CD14-positive monocyte (primary cell): ENCODE measurements around the gene PTF1A. TPM values are rescaled to one million over a fixed set of nuclear protein-coding genes. Genes with fewer than 3 reads are reported as not detected.

Source experiments
- DNase-seq, 3 donors: peaks; one replicate each; pipeline ENCODE4 v3.0.0-alpha.2; 2011 to 2022
- H2AFZ ChIP-seq: 2 replicates; pipeline ENCODE4 v1.6.0; 2012; ENCODE audit warnings: mild to moderate bottlenecking, low read depth, low read length, inconsistent platforms; ENCODE audit not compliant: insufficient read depth, poor library complexity, severe bottlenecking
- H3K27ac ChIP-seq, 2 donors: 1 replicate in 1 of 2; 2 replicates in 1 of 2; pipeline ENCODE4 v1.5.1; 2012 to 2013; ENCODE audit warnings: low read length in 2 of 2, control low read depth in 1 of 2, inconsistent platforms in 1 of 2, low read depth in 1 of 2, mild to moderate bottlenecking in 1 of 2
- H3K27me3 ChIP-seq, 2 donors: one replicate each; pipeline versions ENCODE4 v1.6.0 to v1.6.1; 2011 to 2013; ENCODE audit warnings: low read length in 2 of 2; ENCODE audit not compliant: control insufficient read depth in 2 of 2, insufficient read depth in 2 of 2
- H3K36me3 ChIP-seq, 2 donors: replicated peaks in 1 of 2; 1 replicate in 1 of 2; 2 replicates in 1 of 2; pipeline versions ENCODE4 v1.5.1 to v1.6.1; 2012 to 2013; ENCODE audit warnings: low read length in 2 of 2, control low read depth in 1 of 2, inconsistent platforms in 1 of 2, mild to moderate bottlenecking in 1 of 2; ENCODE audit not compliant: insufficient read depth in 2 of 2, control insufficient read depth in 1 of 2
- H3K4me1 ChIP-seq, 2 donors: 1 replicate in 1 of 2; 2 replicates in 1 of 2; pipeline versions ENCODE4 v1.5.1 to v1.6.1; 2012 to 2013; ENCODE audit warnings: low read length in 2 of 2, control low read depth in 1 of 2, inconsistent platforms in 1 of 2, mild to moderate bottlenecking in 1 of 2, moderate library complexity in 1 of 2; ENCODE audit not compliant: insufficient read depth in 2 of 2, control insufficient read depth in 1 of 2
- H3K4me2 ChIP-seq: replicated peaks from 2 replicates; pipeline ENCODE3; 2012; ENCODE audit warnings: low read length, moderate library complexity, mild to moderate bottlenecking; ENCODE audit not compliant: poor library complexity, severe bottlenecking; ENCODE audit errors: extremely low read depth
- H3K4me3 ChIP-seq, 3 experiments: fragments of 200-600 bp in 1 of 3; sonication (generic) in 1 of 3; replicated peaks in 1 of 3; 1 replicate in 2 of 3; 2 replicates in 1 of 3; pipeline ENCODE4 v1.5.1; 2011 to 2013; ENCODE audit warnings: low read length in 3 of 3, mild to moderate bottlenecking in 3 of 3, control low read depth in 2 of 3, low read depth in 2 of 3, inconsistent platforms in 1 of 3, moderate library complexity in 1 of 3
- H3K79me2 ChIP-seq: 2 replicates; pipeline ENCODE4 v1.6.0; 2012; ENCODE audit warnings: mild to moderate bottlenecking, control low read depth, inconsistent platforms, low read length, moderate library complexity; ENCODE audit not compliant: insufficient read depth
- H3K9ac ChIP-seq: 2 replicates; pipeline ENCODE4 v1.6.0; 2017; ENCODE audit warnings: low read length, mild to moderate bottlenecking; ENCODE audit not compliant: insufficient read depth, poor library complexity, severe bottlenecking
- H3K9me3 ChIP-seq, 2 donors: replicated peaks in 1 of 2; 1 replicate in 1 of 2; 2 replicates in 1 of 2; pipeline versions ENCODE4 v1.5.1 to v1.6.1; 2012 to 2013; ENCODE audit warnings: low read length in 2 of 2, control low read depth in 1 of 2; ENCODE audit not compliant: control insufficient read depth in 1 of 2, insufficient read depth in 1 of 2
- H4K20me1 ChIP-seq: 2 replicates; pipeline ENCODE4 v1.6.0; 2012; ENCODE audit warnings: mild to moderate bottlenecking, low read length, control low read depth, moderate library complexity; ENCODE audit not compliant: insufficient read depth
- H3K27ac Mint-ChIP-seq, 7 donors: one replicate each; pipeline ENCODE4 v1.8.0; 2020; ENCODE audit warnings: mild to moderate bottlenecking in 7 of 7, mixed read lengths in 7 of 7, moderate library complexity in 6 of 7, inconsistent platforms in 2 of 7
- H3K27me3 Mint-ChIP-seq, 3 donors: one replicate each; pipeline ENCODE4 v1.8.0; 2021 to 2022; ENCODE audit warnings: low read depth in 3 of 3, mild to moderate bottlenecking in 3 of 3, mixed read lengths in 3 of 3, moderate library complexity in 3 of 3, inconsistent platforms in 1 of 3
- H3K36me3 Mint-ChIP-seq, 2 donors: one replicate each; pipeline ENCODE4 v1.8.0; 2020; ENCODE audit warnings: mixed read lengths in 2 of 2, inconsistent platforms in 1 of 2, mild to moderate bottlenecking in 1 of 2
- H3K4me1 Mint-ChIP-seq: one replicate; pipeline ENCODE4 v1.8.0; 2020; ENCODE audit warnings: mild to moderate bottlenecking, mixed read lengths
- H3K4me3 Mint-ChIP-seq, 2 donors: one replicate each; pipeline ENCODE4 v1.8.0; 2020; ENCODE audit warnings: mild to moderate bottlenecking in 2 of 2, mixed read lengths in 2 of 2, moderate library complexity in 1 of 2
- H3K9me3 Mint-ChIP-seq, 7 donors: one replicate each; pipeline ENCODE4 v1.8.0; 2020 to 2022; ENCODE audit warnings: mixed read lengths in 7 of 7, mild to moderate bottlenecking in 6 of 7, moderate library complexity in 6 of 7, inconsistent platforms in 2 of 7
- CTCF ChIP-seq: fragments of 200-600 bp; IDR thresholded peaks from one replicate; pipeline ENCODE4 v1.8.0; 2022; ENCODE audit warnings: antibody characterized with exemption, mild to moderate bottlenecking
- WGBS: methylation state at CpG from one replicate; pipeline ENCODE4 v1.1.5; 2013; ENCODE audit warnings: missing lambda C conversion rate; ENCODE audit not compliant: insufficient coverage; 5-methylcytosine and 5-hydroxymethylcytosine counted together
- intact Hi-C, 2 donors: fragments of 100-400 bp; cut with micrococcal nuclease; formaldehyde crosslinking; loops; one replicate each; pipeline versions ENCODE4 v1.15.0 to v1.15.1; 2023
- polyA plus RNA-seq, 3 donors: library from polyadenylated mRNA; depleted of rRNA in 1 of 3; unstranded in 2 of 3; stranded (reverse) in 1 of 3; fragments of 300-500 nt in 2 of 3; fragments of >200 nt in 1 of 3; fragmentation: Illumina TruSeq in 2 of 3; gene quantifications; 1 replicate in 2 of 3; 2 replicates in 1 of 3; pipeline ENCODE4 v1.2.3, GENCODE V29; 2012 to 2021

Gene PTF1A
- polyA plus RNA-seq, 3 donors: not detected

- Histone ChIP-seq H3K9ac (no peak overlapping the region), H3K4me3 (no peak overlapping the region), H3K4me2 (no peak overlapping the region), H4K20me1 (no peaks in the 10 kb centered on the region), H3K36me3 (no peaks in the 10 kb centered on the region), H3K4me1 (no peaks in the 10 kb centered on the region), H3K9me3 (peaks cover 0 to 18% of the 10 kb centered on the region in 2 donors), H3K27ac (no peak overlapping the region), H2AFZ (no peak overlapping the region), H3K27me3 (peaks cover 75 to 92% of the 10 kb centered on the region in 2 donors), H3K79me2 (no peaks in the 10 kb centered on the region)
- Mint-ChIP-seq H3K4me1 (no peaks in the 10 kb centered on the region), H3K27ac (no peak overlapping the region), H3K36me3 (no peaks in the 10 kb centered on the region), H3K4me3 (peak overlapping the region in 1 of 2 donors; percentile 39), H3K27me3 (peaks cover 80 to 83% (median 81%) of the 10 kb centered on the region in 3 donors), H3K9me3 (peaks cover 0 to 5% (median 0%) of the 10 kb centered on the region in 7 donors)
- WGBS: 6% methylated on average over 3 of the region's 4 CpGs
- intact Hi-C loops: no loop called here
- no peak for TF ChIP-seq CTCF
- DNase-seq: no peak
Observed at GRCh38 chr10:23201837-23202236, 9.7 kb downstream of the PTF1A start.

- no peak overlapping the region for H3K4me3 ChIP-seq
- intact Hi-C loops: no loop called here
- peaks cover 0 to 5% (median 0%) of the 10 kb centered on the region in 7 donors for H3K9me3 Mint-ChIP-seq
- H3K36me3 ChIP-seq: no peaks in the 10 kb centered on the region
- no peak overlapping the region for H3K9ac ChIP-seq
- H3K27ac Mint-ChIP-seq: no peak overlapping the region
- no peaks in the 10 kb centered on the region for H3K4me1 ChIP-seq
- no peak for DNase-seq
- TF ChIP-seq CTCF: no peak
- H3K36me3 Mint-ChIP-seq: no peaks in the 10 kb centered on the region
- no peak overlapping the region for H3K27ac ChIP-seq
- H3K27me3 ChIP-seq: peaks cover 68 to 83% of the 10 kb centered on the region in 2 donors
- H4K20me1 ChIP-seq: no peaks in the 10 kb centered on the region
- H3K4me3 Mint-ChIP-seq: peak overlapping the region in 1 of 2 donors; percentile 37
- H3K79me2 ChIP-seq: no peaks in the 10 kb centered on the region
- H3K4me2 ChIP-seq: no peak overlapping the region
- no peaks in the 10 kb centered on the region for H3K4me1 Mint-ChIP-seq
- no peak overlapping the region for H2AFZ ChIP-seq
- peaks cover 0 to 17% of the 10 kb centered on the region in 2 donors for H3K9me3 ChIP-seq
- WGBS: no CpG with 5 or more reads among the region's 3 CpGs
- peaks cover 70 to 74% (median 72%) of the 10 kb centered on the region in 3 donors for H3K27me3 Mint-ChIP-seq
Observed at GRCh38 chr10:23202779-23203178, 10.7 kb downstream of the PTF1A start.
